Smooth muscle cell (in vitro differentiated cells): ENCODE results near the gene BNC2. TPM values are rescaled to one million over a fixed set of nuclear protein-coding genes. Genes with fewer than 3 reads are reported as not detected.

Source experiments
- DNase-seq: peaks from one replicate; lab custom pipeline; 2025; ENCODE audit not compliant: unreplicated experiment; lab: John Stamatoyannopoulos, UW
- H2AFZ ChIP-seq: fragments of 200-600 bp; sonication (generic); 2 replicates; pipeline ENCODE4 v1.6.0; 2016; ENCODE audit warnings: antibody characterized with exemption, low read depth, mild to moderate bottlenecking
- H3F3A ChIP-seq: fragments of 200-600 bp; sonication (generic); 2 replicates; pipeline ENCODE4 v1.6.0; 2017; ENCODE audit warnings: antibody characterized with exemption, low read depth
- H3K27ac ChIP-seq: fragments of 200-600 bp; sonication (generic); 2 replicates; pipeline ENCODE4 v1.5.1; 2016; ENCODE audit warnings: low read depth, mild to moderate bottlenecking
- H3K27me3 ChIP-seq: fragments of 200-600 bp; sonication (generic); 2 replicates; pipeline ENCODE4 v1.6.1; 2016; ENCODE audit warnings: low read depth, mild to moderate bottlenecking
- H3K36me3 ChIP-seq: fragments of 200-600 bp; sonication (generic); 2 replicates; pipeline ENCODE4 v1.5.1; 2016; ENCODE audit warnings: low read depth
- H3K4me1 ChIP-seq: fragments of 200-600 bp; sonication (generic); 2 replicates; pipeline ENCODE4 v1.5.1; 2016; ENCODE audit warnings: low read depth
- H3K4me2 ChIP-seq: fragments of 200-600 bp; sonication (generic); 2 replicates; pipeline ENCODE4 v1.6.0; 2016; ENCODE audit warnings: mild to moderate bottlenecking
- H3K4me3 ChIP-seq: fragments of 200-600 bp; sonication (generic); 2 replicates; pipeline ENCODE4 v1.5.1; 2016; ENCODE audit warnings: mild to moderate bottlenecking
- H3K79me2 ChIP-seq: fragments of 200-600 bp; sonication (generic); 2 replicates; pipeline ENCODE4 v1.6.0; 2016; ENCODE audit warnings: low read depth, mild to moderate bottlenecking
- H3K9ac ChIP-seq: fragments of 200-600 bp; sonication (generic); 2 replicates; pipeline ENCODE4 v1.6.0; 2016; ENCODE audit warnings: low read depth
- H3K9me3 ChIP-seq: fragments of 200-600 bp; sonication (generic); replicated peaks from 2 replicates; pipeline ENCODE4 v1.5.1; 2016; ENCODE audit warnings: low read depth
- H4K20me1 ChIP-seq: fragments of 200-600 bp; sonication (generic); 2 replicates; pipeline ENCODE4 v1.6.0; 2016; ENCODE audit warnings: low read depth
- CTCF ChIP-seq: fragments of 200-600 bp; sonication (generic); IDR thresholded peaks from 2 replicates; pipeline ENCODE4 v1.5.1; 2017; ENCODE audit warnings: borderline replicate concordance, mild to moderate bottlenecking, antibody characterized with exemption; ENCODE audit not compliant: insufficient read depth, poor library complexity, severe bottlenecking
- WGBS: methylation state at CpG from one replicate; pipeline ENCODE4 v1.1.7; 2016; ENCODE audit warnings: low lambda C conversion rate; 5-methylcytosine and 5-hydroxymethylcytosine counted together
- polyA plus RNA-seq: library from polyadenylated mRNA; unstranded; fragments of >200 nt; fragmentation: Nextera tagmentation; extraction: Ambion mirVana; gene quantifications from 2 replicates; pipeline ENCODE4 v1.2.1, GENCODE V29; 2016
- total RNA-seq: library from RNA; depleted of rRNA; stranded (reverse); fragments of >200 nt; gene quantifications from 2 replicates; pipeline ENCODE4 v1.2.3, GENCODE V29; 2014

The BNC2 gene
- total and polyA plus RNA-seq, 2 experiments from 2014 or later: 11.6 to 13.5 TPM

- peak overlapping the region; percentile 63 for H3K4me2 ChIP-seq
- no peak for TF ChIP-seq CTCF
- peak overlapping the region; percentile 80 for H3K27ac ChIP-seq
- H3K79me2 ChIP-seq: no peaks in the 10 kb centered on the region
- 0% methylated on average over 2 of the region's 2 CpGs for WGBS
- H3K4me1 ChIP-seq: peaks cover 9% of the 10 kb centered on the region
- H3K4me3 ChIP-seq: no peak overlapping the region
- no peaks in the 10 kb centered on the region for H3K36me3 ChIP-seq
- H3K9me3 ChIP-seq: no peaks in the 10 kb centered on the region
- no peaks in the 10 kb centered on the region for H3K27me3 ChIP-seq
- no peak overlapping the region for H2AFZ ChIP-seq
- H3F3A ChIP-seq: peaks cover 10% of the 10 kb centered on the region
- no peak for DNase-seq
- H4K20me1 ChIP-seq: no peaks in the 10 kb centered on the region
- peak overlapping the region; percentile 5 for H3K9ac ChIP-seq
Measured at GRCh38 chr9:16505199-16505598, 365.3 kb downstream of the BNC2 start.

GRCh38 chr9:16501726-16502125, 368.7 kb downstream of the BNC2 start:
- no peak overlapping the region for H3K4me2 ChIP-seq
- H3K4me1 ChIP-seq: peaks cover 9% of the 10 kb centered on the region
- 94% methylated on average over 2 of the region's 2 CpGs for WGBS
- no peaks in the 10 kb centered on the region for H4K20me1 ChIP-seq
- no peak for DNase-seq
- H3K4me3 ChIP-seq: no peak overlapping the region
- no peaks in the 10 kb centered on the region for H3K79me2 ChIP-seq
- no peak overlapping the region for H3K9ac ChIP-seq
- peaks cover 10% of the 10 kb centered on the region for H3F3A ChIP-seq
- H3K27ac ChIP-seq: peak overlapping the region; percentile 0
- no peaks in the 10 kb centered on the region for H3K9me3 ChIP-seq
- no peak for TF ChIP-seq CTCF
- H3K36me3 ChIP-seq: no peaks in the 10 kb centered on the region
- H3K27me3 ChIP-seq: no peaks in the 10 kb centered on the region
- H2AFZ ChIP-seq: no peak overlapping the region

GRCh38 chr9:16501141-16501540, 369.3 kb downstream of the BNC2 start:
- Histone ChIP-seq H3K27ac (peak overlapping the region; percentile 0), H3K4me1 (peaks cover 8% of the 10 kb centered on the region), H2AFZ (no peak overlapping the region), H3F3A (peaks cover 10% of the 10 kb centered on the region), H3K79me2 (no peaks in the 10 kb centered on the region), H3K36me3 (no peaks in the 10 kb centered on the region), H4K20me1 (no peaks in the 10 kb centered on the region), H3K9me3 (no peaks in the 10 kb centered on the region), H3K9ac (no peak overlapping the region), H3K4me3 (no peak overlapping the region), H3K4me2 (no peak overlapping the region), H3K27me3 (no peaks in the 10 kb centered on the region)
- no peak for DNase-seq
- WGBS: 68% methylated on average over 2 of the region's 2 CpGs
- TF ChIP-seq CTCF: no peak

GRCh38 chr9:16500386-16500785, 370.1 kb downstream of the BNC2 start:
- Histone ChIP-seq H3K27ac (no peak overlapping the region), H3K4me1 (peaks cover 2% of the 10 kb centered on the region), H3K4me2 (peak overlapping the region; percentile 36), H3K9ac (no peak overlapping the region), H2AFZ (no peak overlapping the region), H4K20me1 (no peaks in the 10 kb centered on the region), H3K79me2 (no peaks in the 10 kb centered on the region), H3K4me3 (no peak overlapping the region), H3K27me3 (no peaks in the 10 kb centered on the region), H3K36me3 (no peaks in the 10 kb centered on the region), H3K9me3 (no peaks in the 10 kb centered on the region), H3F3A (peaks cover 4% of the 10 kb centered on the region)
- no peak for TF ChIP-seq CTCF
- DNase-seq: no peak
- WGBS: 88% methylated on average over 2 of the region's 2 CpGs
